ENCODE measurements around the gene MBD2.

DNA sequence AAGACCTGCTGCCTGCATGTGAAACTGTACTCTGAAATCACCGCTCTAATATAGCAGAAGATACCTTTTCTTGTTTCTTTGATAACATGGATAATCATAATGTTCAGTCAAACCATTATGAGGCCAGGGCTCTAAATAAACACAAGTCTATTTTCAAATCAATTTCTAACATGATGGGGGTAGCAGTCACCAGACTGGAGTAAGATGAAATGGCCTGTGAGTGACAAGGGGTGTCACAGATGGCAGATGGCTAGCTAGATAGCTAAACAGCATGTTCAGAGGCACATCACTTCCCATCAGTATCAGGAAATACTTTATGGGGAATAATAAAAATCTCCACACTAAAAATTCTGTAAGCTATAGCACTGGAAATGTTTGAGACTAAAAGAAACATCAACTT lies 14.0 kb downstream of the MBD2 start:
- no peak for TF ChIP-seq CTCF (IDR thresholded peaks at IDR 0.05)
- no peak for TF ChIP-seq POLR2A (IDR thresholded peaks at IDR 0.05)
